ENCODE results near the gene TIMM22.

- TF ChIP-seq CTCF (conservative IDR thresholded peaks at IDR 0.05; ENCODE audit: low read depth, low read length): peak; percentile 71
- no peak for TF ChIP-seq EZH2 (IDR thresholded peaks at IDR 0.05; ENCODE audit: low read length, unreplicated experiment)
- no peak for TF ChIP-seq EZH2phosphoT487 (IDR thresholded peaks at IDR 0.05; ENCODE audit: borderline replicate concordance, low read length)
Observed at GRCh38 chr17:980406-981291, 16.3 kb upstream of the TIMM22 start.
